K562 (cell line): ENCODE measurements around the gene TARBP2. TPM values are rescaled to one million over a fixed set of nuclear protein-coding genes. Genes with fewer than 3 reads are reported as not detected.

Source experiments
- ATAC-seq: fragments of 200-7000 bp; cut with Tn5 transposase; 3 replicates; pipeline ENCODE4 v1.9.1; 2020; ENCODE audit warnings: moderate library complexity
- BruUV-seq: library from RNA; stranded (reverse); fragments of 400-500 nt; replicated peaks from 2 replicates; lab custom pipeline; 2021; lab: Mats Ljungman, UMichigan
- CTCF ChIA-PET: fragments of 300-600 bp; formaldehyde crosslinking; extraction: SDS; loops from one replicate; lab custom pipeline; 2021; ENCODE audit warnings: low intra/inter-chr PET ratio; lab: Yijun Ruan, JAX
- POLR2A ChIA-PET: fragments of 300-600, 350-650 bp; sonication (Branson Sonifier 250); formaldehyde crosslinking; extraction: SDS; loops from one replicate; lab custom pipeline; 2021; ENCODE audit warnings: antibody characterized with exemption, inconsistent platforms; lab: Yijun Ruan, JAX
- DNase-seq, 4 experiments: peaks; one replicate each; pipeline versions ENCODE4 v3.0.0 to v3.0.0-alpha.2; 2011 to 2018; ENCODE audit warnings: low spot score in 3 of 4, mixed read lengths in 3 of 4; ENCODE audit errors: extremely low read depth in 1 of 4
- FAIRE-seq: peaks from 2 replicates; lab custom pipeline; 2011; peaks lifted over from hg19 to GRCh38; lab: Jason Lieb, UNC
- H2AFZ ChIP-seq: 2 replicates; pipeline ENCODE4 v1.6.0; 2011; ENCODE audit warnings: low read depth, low read length, control low read depth, inconsistent platforms
- H3K27ac ChIP-seq: fragments of 200-600 bp; 3 replicates; pipeline ENCODE4 v1.8.0; 2011; ENCODE audit warnings: low read depth, mild to moderate bottlenecking, control low read depth, inconsistent platforms, low read length, moderate library complexity, mixed read lengths; ENCODE audit errors: extremely low read depth
- H3K27me3 ChIP-seq, 2 experiments: fragments of 300-600 bp in 1 of 2; 2 replicates in 1 of 2; 3 replicates in 1 of 2; pipeline versions ENCODE4 v1.6.0 to v1.8.0; 2011; ENCODE audit warnings: inconsistent platforms in 2 of 2, low read length in 2 of 2, mild to moderate bottlenecking in 1 of 2, mixed read lengths in 1 of 2, moderate library complexity in 1 of 2; ENCODE audit not compliant: control insufficient read depth in 2 of 2, insufficient read depth in 2 of 2
- H3K36me3 ChIP-seq: fragments of 300-600 bp; 3 replicates; pipeline ENCODE4 v1.8.0; 2011; ENCODE audit warnings: mild to moderate bottlenecking, low read length, inconsistent platforms; ENCODE audit not compliant: control insufficient read depth, insufficient read depth
- H3K4me1 ChIP-seq, 2 experiments: fragments of 200-600 bp in 1 of 2; replicated peaks in 1 of 2; 2 replicates in 1 of 2; 3 replicates in 1 of 2; pipeline versions ENCODE4 v1.5.1 to v1.8.0; 2011; ENCODE audit warnings: inconsistent platforms in 2 of 2, low read length in 2 of 2, mild to moderate bottlenecking in 1 of 2, mixed read lengths in 1 of 2, moderate library complexity in 1 of 2; ENCODE audit not compliant: control insufficient read depth in 2 of 2, insufficient read depth in 2 of 2
- H3K4me2 ChIP-seq: 2 replicates; pipeline ENCODE4 v1.6.1; 2011; ENCODE audit warnings: low read length, control low read depth, inconsistent platforms, mixed read lengths; ENCODE audit not compliant: insufficient read depth
- H3K4me3 ChIP-seq: fragments of 200-600 bp; sonication (generic), shearing (Covaris generic); 2 replicates; pipeline ENCODE4 v1.5.1; 2016; ENCODE audit warnings: control low read depth, inconsistent platforms
- H3K79me2 ChIP-seq: fragments of 200-600 bp; 3 replicates; pipeline ENCODE4 v1.8.0; 2011; ENCODE audit warnings: low read length, inconsistent platforms; ENCODE audit not compliant: control insufficient read depth, insufficient read depth
- H3K9ac ChIP-seq, 2 experiments: 2 replicates each; pipeline versions ENCODE4 v1.6.0 to v1.6.1; 2011; ENCODE audit warnings: low read depth in 2 of 2, low read length in 2 of 2, control low read depth in 1 of 2, inconsistent platforms in 1 of 2, mild to moderate bottlenecking in 1 of 2, mixed read lengths in 1 of 2; ENCODE audit not compliant: insufficient read depth in 1 of 2
- H3K9me1 ChIP-seq: one replicate; pipeline ENCODE4 v1.6.0; 2011; ENCODE audit warnings: inconsistent platforms, mild to moderate bottlenecking, low read length, moderate library complexity; ENCODE audit not compliant: control insufficient read depth, insufficient read depth
- H3K9me3 ChIP-seq: replicated peaks from 2 replicates; pipeline ENCODE4 v1.5.1; 2011; ENCODE audit warnings: low read depth, low read length, inconsistent platforms; ENCODE audit not compliant: control insufficient read depth, insufficient read depth
- H4K20me1 ChIP-seq: replicated peaks from 2 replicates; pipeline ENCODE4 v1.6.1; 2011; ENCODE audit warnings: low read length, inconsistent platforms, mixed read lengths; ENCODE audit not compliant: control insufficient read depth, insufficient read depth
- CBFA2T3 ChIP-seq: fragments of 450-650 bp; IDR thresholded peaks from 2 replicates; pipeline ENCODE4 v1.6.1; 2017
- RFX7 ChIP-seq: fragments of 250-450 bp; sonication (Bioruptor Pico); IDR thresholded peaks from 2 replicates; pipeline ENCODE4 v1.5.1; 2021; ENCODE audit warnings: mild to moderate bottlenecking
- ZNF3 ChIP-seq: fragments of 250-450 bp; sonication (Bioruptor Pico); IDR thresholded peaks from 2 replicates; pipeline ENCODE4 v1.5.0; 2021; ENCODE audit warnings: mild to moderate bottlenecking, moderate library complexity
- WGBS: fragments of 100-300 bp; shearing (Covaris generic); methylation state at CpG from one replicate; pipeline ENCODE4 v1.1.6; 2016; ENCODE audit warnings: low coverage, mixed read lengths; ENCODE audit not compliant: insufficient coverage; ENCODE audit errors: missing lambda C conversion rate; 5-methylcytosine and 5-hydroxymethylcytosine counted together
- in situ Hi-C: fragments of 300-500 bp; cut with MboI; formaldehyde crosslinking; loops from 4 replicates; pipeline ENCODE4 v1.15.0; 2018; ENCODE audit warnings: inconsistent platforms, mixed read lengths
- intact Hi-C: fragments of 100-400 bp; cut with micrococcal nuclease; formaldehyde crosslinking; loops from 2 replicates; pipeline ENCODE4 v1.14.2; 2022
- polyA plus RNA-seq, 8 experiments: library from polyadenylated mRNA; depleted of rRNA in 4 of 8; stranded (reverse) in 5 of 8; unstranded in 3 of 8; fragments of >200 nt; fragmentation: Nextera tagmentation in 2 of 8; fragmentation: Illumina TruSeq in 1 of 8; extraction: Ambion mirVana in 2 of 8; extraction: Trizol in 1 of 8; gene quantifications; 2 replicates each; pipeline versions ENCODE4 v1.2.1 to v1.2.3, GENCODE V29; 2011 to 2014; ENCODE audit warnings: inconsistent platforms in 1 of 8, missing spikeins in 1 of 8
- total RNA-seq, 7 experiments: library from RNA; depleted of rRNA in 6 of 7; stranded (reverse); fragments of >200 nt in 6 of 7; fragmentation: Illumina TruSeq in 2 of 7; extraction: Trizol in 2 of 7; gene quantifications; 2 replicates each; pipeline versions ENCODE4 v1.2.1 to v1.2.3, GENCODE V29; 2011 to 2021; ENCODE audit warnings: low replicate concordance in 1 of 7

TARBP2 gene
- total and polyA plus RNA-seq, 9 of the 15 experiments (the other 6 are each of a cell fraction or from before 2014, with no cell fraction given): 5.6 to 69.0 (median 44.6) TPM

DNA sequence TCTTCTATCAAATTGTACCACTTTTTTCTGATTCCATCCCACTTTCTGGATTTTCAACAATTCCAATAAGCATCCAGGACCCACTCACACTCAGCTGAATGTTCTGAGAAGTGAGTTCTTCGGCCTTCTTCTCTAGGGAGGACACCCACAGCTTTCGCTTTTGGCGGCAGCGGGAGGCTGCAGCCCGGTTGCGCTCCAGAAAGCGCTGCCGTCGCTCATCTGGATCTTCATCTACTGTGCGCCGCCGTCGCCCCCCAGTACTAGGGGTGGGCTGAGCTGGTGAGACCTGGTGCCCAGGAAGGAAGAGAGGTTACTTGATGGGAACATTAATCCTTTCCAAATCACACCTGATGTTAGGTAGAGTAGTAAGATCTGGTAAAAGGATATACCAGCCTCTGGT lies 23.4 kb downstream of the TARBP2 start:
- TF ChIP-seq RFX7 (CRISPR knock-in tag): no peak
- TF ChIP-seq, all 486 proteins: peak for 0
- Histone ChIP-seq H3K27me3 (no peaks in the 10 kb centered on the region), H3K9ac (peak overlapping the region in 1 of 2 experiments; percentile 43; a peak in 1 of 4 replicates), H3K79me2 (no peaks in the 10 kb centered on the region), H3K4me2 (no peak overlapping the region), H3K9me1 (no peaks in the 10 kb centered on the region), H2AFZ (no peak overlapping the region), H4K20me1 (no peaks in the 10 kb centered on the region), H3K27ac (no peak overlapping the region), H3K36me3 (peaks cover 42% of the 10 kb centered on the region; the same call in 2 of the 3 replicates), H3K9me3 (no peaks in the 10 kb centered on the region), H3K4me3 (no peak overlapping the region), H3K4me1 (peaks cover 0 to 4% of the 10 kb centered on the region in 2 experiments; a peak in 2 of 5 replicates)
- DNase-seq (no peak), ATAC-seq (no peak), FAIRE-seq (no peak)
- 92% methylated on average over 13 of the region's 13 CpGs for WGBS
- intact Hi-C loops (no loop called here), in situ Hi-C loops (no loop called here)
- ChIA-PET POLR2A (interaction anchor here (0.5 kb wide), 1 partner anchor 206 kb away, joined by 4 read pairs; no protein-coding TSS in a partner anchor), CTCF (no interaction called here)
- no TSS peak for BruUV-seq

DNA sequence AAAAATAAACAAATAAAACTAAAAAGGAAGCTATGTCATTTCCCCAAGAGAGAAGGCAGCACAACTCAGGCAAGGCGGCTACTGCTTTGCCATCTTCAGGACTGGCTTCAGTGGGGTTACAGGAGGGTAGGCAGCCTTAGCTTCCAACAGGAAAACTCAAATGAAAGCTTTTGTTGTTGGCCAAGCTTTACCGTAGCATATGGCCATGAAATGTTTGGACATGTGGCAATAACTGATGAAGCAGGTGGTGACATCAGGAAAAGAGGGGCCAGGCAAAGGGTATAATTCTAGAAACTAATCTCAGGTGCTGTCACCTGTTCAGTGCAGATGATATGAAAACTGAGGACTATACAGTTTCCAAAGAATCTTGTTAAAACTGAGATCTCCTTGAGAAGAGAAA lies 29.0 kb downstream of the TARBP2 start:
- Histone ChIP-seq H3K4me1 (no peaks in the 10 kb centered on the region), H3K79me2 (no peaks in the 10 kb centered on the region), H4K20me1 (no peaks in the 10 kb centered on the region), H3K9ac (no peak overlapping the region), H3K9me1 (no peaks in the 10 kb centered on the region), H2AFZ (no peak overlapping the region), H3K4me3 (no peak overlapping the region), H3K4me2 (no peak overlapping the region), H3K36me3 (peaks cover 49% of the 10 kb centered on the region; the same call in 2 of the 3 replicates), H3K9me3 (no peaks in the 10 kb centered on the region), H3K27ac (no peak overlapping the region), H3K27me3 (no peaks in the 10 kb centered on the region)
- in situ Hi-C loops (no loop called here), intact Hi-C loops (no loop called here)
- FAIRE-seq (peak; percentile 52), ATAC-seq (no peak), DNase-seq (no peak)
- BruUV-seq: no TSS peak
- ChIA-PET CTCF (no interaction called here), POLR2A (interaction anchor here (0.7 kb wide), 1 partner anchor 29 kb away, joined by 3 read pairs; the partner anchor contains the start of gene TARBP2)
- 93% methylated on average over 2 of the region's 2 CpGs for WGBS
- TF ChIP-seq ZNF3 (no peak), CBFA2T3 (no peak)
